Tibial artery (tissue), 4 donors: ENCODE data around the gene FAM177A1.
A peak's percentile ranks its signal among the peaks of the same experiment; 100 is the strongest.
"Not testable (repeated sequence)": the region's sequence is repeated elsewhere in the genome, so short reads cannot be mapped to it uniquely, and the experiment has no call there.

Experiments
- DNase-seq, 2 donors: peaks; one replicate each; pipeline ENCODE4 v3.0.0-alpha.2; 2019
- H3K27ac ChIP-seq, 2 donors: fragments of 200-600 bp; sonication (generic) in 1 of 2; 1 replicate in 1 of 2; 2 replicates in 1 of 2; pipeline ENCODE4 v1.5.1; 2018 to 2019; ENCODE audit warnings: mild to moderate bottlenecking in 1 of 2
- H3K27me3 ChIP-seq, 2 donors: fragments of 200-600 bp; sonication (generic) in 1 of 2; one replicate each; pipeline versions ENCODE4 v1.5.1 to v1.6.0; 2016 to 2019
- H3K36me3 ChIP-seq, 3 donors: fragments of 200-600 bp; sonication (generic) in 2 of 3; one replicate each; pipeline ENCODE4 v1.5.1; 2016 to 2019; ENCODE audit warnings: mild to moderate bottlenecking in 2 of 3
- H3K4me1 ChIP-seq, 4 donors: fragments of 200-600 bp; sonication (generic) in 2 of 4; 1 replicate in 3 of 4; 2 replicates in 1 of 4; pipeline ENCODE4 v1.5.1; 2016 to 2019
- H3K4me3 ChIP-seq, 2 donors: fragments of 200-600 bp; sonication (generic) in 1 of 2; 1 replicate in 1 of 2; 2 replicates in 1 of 2; pipeline ENCODE4 v1.5.1; 2018 to 2019; ENCODE audit warnings: mild to moderate bottlenecking in 2 of 2
- H3K9me3 ChIP-seq, 3 donors: fragments of 200-600 bp; sonication (generic) in 1 of 3; one replicate each; pipeline ENCODE4 v1.5.1; 2016 to 2019
- CTCF ChIP-seq, 2 experiments: fragments of 200-600 bp in 1 of 2; fragments of 450-650 bp in 1 of 2; IDR thresholded peaks; one replicate each; pipeline ENCODE4 v1.5.1; 2017 to 2019; ENCODE audit warnings: antibody characterized with exemption in 2 of 2, mild to moderate bottlenecking in 1 of 2, moderate library complexity in 1 of 2
- intact Hi-C: fragments of 100-400 bp; cut with DNase I; formaldehyde crosslinking; loops from one replicate; pipeline ENCODE4 v1.15.0; 2023; ENCODE audit warnings: low total_unique reads

The FAM177A1 gene

GRCh38 chr14:35047976-35048513, 2.0 kb downstream of the FAM177A1 start:
- Histone ChIP-seq H3K4me3 (peak overlapping the region in 1 of 2 donors; percentile 70), H3K27ac (no peak overlapping the region), H3K36me3 (peaks cover 0 to 3% (median 0%) of the 10 kb centered on the region in 3 donors), H3K4me1 (peaks cover 0 to 47% (median 21%) of the 10 kb centered on the region in 4 donors), H3K9me3 (no peaks in the 10 kb centered on the region), H3K27me3 (no peaks in the 10 kb centered on the region)
- no peak for DNase-seq
- intact Hi-C loops: loop anchor here (5.0 to 10.0 kb wide), 4 partner anchors 66 to 287 kb away; partner anchors contain the start of genes PPP2R3C, PRORP and SRP54
- TF ChIP-seq CTCF (IDR thresholded peaks at IDR 0.05): no peak

DNA sequence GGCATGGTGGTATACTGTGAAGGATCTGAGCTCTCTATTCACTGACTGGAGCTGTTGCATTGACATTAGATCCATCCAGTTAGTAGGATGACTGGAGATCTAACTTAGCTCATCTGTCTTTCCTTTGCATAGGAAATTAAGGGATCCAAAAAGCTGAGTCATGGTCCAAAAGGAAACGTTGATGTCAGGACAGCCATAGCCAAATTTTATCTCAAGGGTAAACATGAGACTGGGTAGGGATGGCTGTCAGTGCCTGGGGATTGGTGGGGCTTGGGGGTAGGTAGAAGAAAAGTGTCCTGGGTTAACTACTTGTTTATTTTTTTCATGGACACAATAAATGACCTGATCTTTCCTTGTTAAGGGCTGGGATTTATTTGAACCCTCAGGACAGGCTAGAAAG, 4.6 kb downstream of the FAM177A1 start:
- H3K9me3 ChIP-seq: no peaks in the 10 kb centered on the region
- no peak overlapping the region for H3K4me3 ChIP-seq
- H3K36me3 ChIP-seq: peaks cover 3 to 20% (median 9%) of the 10 kb centered on the region in 3 donors
- TF ChIP-seq CTCF (IDR thresholded peaks at IDR 0.05): no peak
- H3K27ac ChIP-seq: peak overlapping the region in 1 of 2 donors; percentile 56
- H3K27me3 ChIP-seq: no peaks in the 10 kb centered on the region
- peaks cover 0 to 40% (median 21%) of the 10 kb centered on the region in 4 donors for H3K4me1 ChIP-seq
- intact Hi-C loops: no loop called here
- DNase-seq: no peak

DNA sequence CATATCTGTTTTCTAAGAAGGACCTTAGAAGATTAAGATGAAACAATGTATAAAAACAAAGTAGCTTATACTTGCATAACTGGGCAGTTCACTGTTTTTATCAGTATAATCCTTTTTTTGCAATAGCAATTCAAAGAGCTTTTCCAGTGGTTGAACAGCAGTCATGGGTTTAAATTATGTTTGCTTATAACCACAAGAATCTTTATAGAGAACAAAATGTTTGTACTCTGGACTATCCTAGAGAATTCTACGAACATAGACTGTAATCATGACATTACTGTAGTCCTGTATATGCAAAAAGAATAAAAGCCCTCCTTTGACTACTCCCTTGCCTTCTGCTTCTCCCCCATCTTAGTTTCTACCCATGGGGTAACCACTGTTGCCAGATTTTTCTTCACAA, 5.7 kb downstream of the FAM177A1 start:
- Histone ChIP-seq H3K36me3 (peaks cover 3 to 29% (median 9%) of the 10 kb centered on the region in 3 donors), H3K27ac (peak overlapping the region in 1 of 2 donors; percentile 56), H3K9me3 (no peaks in the 10 kb centered on the region), H3K4me3 (no peak overlapping the region), H3K4me1 (peaks cover 0 to 40% (median 21%) of the 10 kb centered on the region in 4 donors), H3K27me3 (no peaks in the 10 kb centered on the region)
- intact Hi-C loops: no loop called here
- TF ChIP-seq CTCF (IDR thresholded peaks at IDR 0.05): no peak
- DNase-seq: no peak

DNA sequence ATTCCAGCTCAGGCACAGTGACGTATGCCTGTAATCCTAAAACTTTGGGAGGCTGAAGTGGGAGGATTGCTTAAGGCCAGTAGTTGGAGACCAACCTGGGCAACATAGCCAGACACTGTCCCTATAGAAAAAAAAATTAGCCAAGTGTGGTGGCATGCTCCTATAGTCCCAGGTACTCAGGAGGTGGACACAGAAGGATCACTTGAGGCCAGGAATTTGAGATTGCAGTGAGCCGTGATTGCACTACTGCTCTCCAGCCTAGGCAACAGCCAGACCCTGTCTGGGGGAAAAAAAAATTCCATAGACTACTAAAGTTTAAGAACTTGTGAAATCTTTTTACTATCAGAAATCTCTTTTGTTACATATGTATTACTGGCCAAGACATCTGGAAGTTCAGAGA, 6.6 kb downstream of the FAM177A1 start:
- no peak for TF ChIP-seq CTCF (IDR thresholded peaks at IDR 0.05)
- H3K27ac ChIP-seq: no peak overlapping the region

GRCh38 chr14:35061113-35061791, 15.2 kb downstream of the FAM177A1 start:
- intact Hi-C loops, H3K27ac ChIP-seq, H3K4me1 ChIP-seq, H3K27me3 ChIP-seq, DNase-seq, H3K9me3 ChIP-seq, H3K4me3 ChIP-seq: not testable (repeated sequence)
- peaks cover 27 to 52% (median 32%) of the 10 kb centered on the region in 3 donors for H3K36me3 ChIP-seq

More for the DNA sequence above, 6.6 kb downstream of the FAM177A1 start:
- H3K9me3 ChIP-seq: no peaks in the 10 kb centered on the region
- no peak overlapping the region for H3K4me3 ChIP-seq
- H3K27me3 ChIP-seq: no peaks in the 10 kb centered on the region
- DNase-seq: no peak
- intact Hi-C loops: no loop called here
- H3K36me3 ChIP-seq: peaks cover 3 to 38% (median 11%) of the 10 kb centered on the region in 3 donors
- peaks cover 0 to 33% (median 14%) of the 10 kb centered on the region in 4 donors for H3K4me1 ChIP-seq

DNA sequence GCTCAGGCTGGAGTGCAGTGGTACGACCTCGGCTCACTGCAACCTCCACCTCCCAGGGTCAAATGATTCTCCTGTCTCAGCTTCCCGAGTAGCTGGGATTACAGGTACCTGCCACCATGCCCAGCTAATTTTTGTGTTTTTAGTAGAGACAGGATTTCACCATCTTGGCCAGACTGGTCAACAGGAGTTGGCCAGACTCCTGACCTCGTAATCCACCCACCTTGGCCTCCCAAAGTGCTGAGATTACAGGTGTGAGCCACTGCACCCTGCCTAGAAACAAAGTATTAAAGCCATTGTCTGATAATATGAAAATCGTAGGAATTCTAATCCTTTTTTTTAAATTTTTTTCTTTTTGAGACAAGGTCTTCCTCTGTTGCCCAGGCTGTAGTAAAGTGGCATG, 19.7 kb downstream of the FAM177A1 start:
- H3K4me1 ChIP-seq, H3K27ac ChIP-seq, DNase-seq, H3K27me3 ChIP-seq, intact Hi-C loops, H3K4me3 ChIP-seq, H3K9me3 ChIP-seq: not testable (repeated sequence)
- peaks cover 12 to 44% (median 31%) of the 10 kb centered on the region in 3 donors for H3K36me3 ChIP-seq
